ENCODE measurements around the gene EMB.
"Not testable (repeated sequence)": the region's sequence is repeated elsewhere in the genome, so short reads cannot be mapped to it uniquely, and the experiment has no call there.

EMB gene

GRCh38 chr5:50365426-50366251 is 75.4 kb downstream of the EMB start:
- Histone ChIP-seq H3K9me3 (no peaks in the 10 kb centered on the region), H3K36me3 (peaks cover 17% of the 10 kb centered on the region), H3K27me3 (no peaks in the 10 kb centered on the region), H3K4me3 (ENCODE audit: low read depth in 1 of 2, low read length in 1 of 2) (no peak overlapping the region), H3K27ac (peak overlapping the region; percentile 38), H3K4me1 (ENCODE audit: control insufficient read depth in 1 of 2, insufficient read depth in 1 of 2, low read depth in 1 of 2, low read length in 1 of 2) (peaks cover 0 to 4% of the 10 kb centered on the region in 2 experiments)
- no peak for TF ChIP-seq CTCF (IDR thresholded peaks at IDR 0.05)

- H3K27ac ChIP-seq; H3K4me1 ChIP-seq (ENCODE audit: control insufficient read depth in 1 of 2, insufficient read depth in 1 of 2, low read depth in 1 of 2, low read length in 1 of 2); H3K9me3 ChIP-seq; H3K36me3 ChIP-seq; H3K27me3 ChIP-seq; H3K4me3 ChIP-seq (ENCODE audit: low read depth in 1 of 2, low read length in 1 of 2): not testable (repeated sequence)
Measured at GRCh38 chr5:50364535-50365309, 76.4 kb downstream of the EMB start.

DNA sequence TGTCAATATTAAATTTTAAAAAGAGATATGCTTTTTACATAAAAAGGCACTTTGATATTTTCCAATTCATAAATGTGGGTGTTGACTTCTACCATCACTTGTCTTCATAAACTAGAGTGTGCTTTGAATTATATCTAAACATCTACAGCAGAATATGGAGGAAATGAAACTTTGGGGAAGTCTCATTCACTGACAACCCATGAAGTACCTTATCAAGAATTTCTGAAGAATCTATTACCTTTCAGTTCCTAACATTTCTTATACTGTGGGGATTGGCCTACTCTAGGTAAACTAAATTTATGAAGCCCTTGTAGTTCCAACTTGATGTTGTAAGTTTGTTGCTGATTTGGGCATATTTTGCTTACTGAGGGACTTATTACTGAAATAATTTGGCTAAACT is 81.9 kb downstream of the EMB start:
- Histone ChIP-seq H3K4me1 (ENCODE audit: control insufficient read depth in 1 of 2, insufficient read depth in 1 of 2, low read depth in 1 of 2, low read length in 1 of 2) (no peaks in the 10 kb centered on the region), H3K27ac (no peak overlapping the region), H3K27me3 (no peaks in the 10 kb centered on the region), H3K36me3 (peaks cover 4% of the 10 kb centered on the region), H3K4me3 (ENCODE audit: low read depth in 1 of 2, low read length in 1 of 2) (no peak overlapping the region), H3K9me3 (no peaks in the 10 kb centered on the region)
- TF ChIP-seq CTCF (IDR thresholded peaks at IDR 0.05): no peak

DNA sequence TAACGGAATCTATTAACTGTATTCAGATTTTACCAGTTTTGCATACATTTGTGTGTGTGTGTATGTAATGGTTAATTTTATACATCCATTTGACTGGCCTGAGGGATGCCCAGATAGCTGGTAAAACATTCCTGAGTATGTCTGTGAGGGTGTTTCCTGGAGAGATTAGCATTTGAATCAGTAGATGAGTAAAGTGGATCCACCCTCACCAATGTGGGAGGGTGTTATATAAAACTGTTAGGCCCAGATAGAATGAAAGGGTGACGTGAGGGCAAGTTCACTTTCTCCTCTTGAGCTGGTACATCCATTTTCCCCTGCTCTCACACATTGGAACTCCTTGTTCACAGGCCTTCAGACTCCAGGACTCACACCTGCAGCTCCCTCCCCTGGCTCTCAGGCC is 88.7 kb downstream of the EMB start:
- H3K27ac ChIP-seq: no peak overlapping the region
- H3K4me1 ChIP-seq (ENCODE audit: control insufficient read depth in 1 of 2, insufficient read depth in 1 of 2, low read depth in 1 of 2, low read length in 1 of 2): no peaks in the 10 kb centered on the region
- H3K9me3 ChIP-seq: no peaks in the 10 kb centered on the region
- H3K36me3 ChIP-seq: peaks cover 4% of the 10 kb centered on the region
- no peak for TF ChIP-seq CTCF (IDR thresholded peaks at IDR 0.05)
- H3K4me3 ChIP-seq (ENCODE audit: low read depth in 1 of 2, low read length in 1 of 2): no peak overlapping the region
- no peaks in the 10 kb centered on the region for H3K27me3 ChIP-seq

Measured in neutrophil (primary cell).